Measurements from ENCODE around the gene UBE2S. TPM values are rescaled to one million over a fixed set of nuclear protein-coding genes. Genes with fewer than 3 reads are reported as not detected.
"Not testable (repeated sequence)": the region's sequence is repeated elsewhere in the genome, so short reads cannot be mapped to it uniquely, and the experiment has no call there.

UBE2S gene
- total RNA-seq = 100 to 1,000 TPM in 1 of 3 donors, 10 to 100 TPM in 2; 60.2 to 107 (median 63.9) TPM
- 30.0 TPM for total RNA-seq (2013)

- Mint-ChIP-seq H3K27ac (peak within 1 kb of the TSS; percentile 99 to 100), H3K4me1 (peaks cover 29 to 35% of the 10 kb centered on the region in 2 donors), H3K4me3 (peak within 1 kb of the TSS; percentile 98)
- H3K36me3 ChIP-seq (ENCODE audit: control insufficient read depth, insufficient read depth, low read length) = peaks cover 19% of the 10 kb centered on the region
- H3K9me3 ChIP-seq (ENCODE audit: control insufficient read depth, insufficient read depth, low read length); DNase-seq; H3K36me3 Mint-ChIP-seq; H3K27me3 ChIP-seq (ENCODE audit: control insufficient read depth, insufficient read depth, low read length); intact Hi-C loops (cut with micrococcal nuclease); ATAC-seq; H3K9me3 Mint-ChIP-seq; H3K27me3 Mint-ChIP-seq (ENCODE audit: low read depth in 2 of 2): not testable (repeated sequence)
- H3K27ac ChIP-seq (ENCODE audit: low read length) = peak within 1 kb of the TSS; percentile 99
- peak within 1 kb of the TSS; percentile 57 for H3K4me3 ChIP-seq (ENCODE audit: low read length)
- under 1% methylated on average over 36 of the region's 36 CpGs for WGBS (ENCODE audit: insufficient coverage)
- H3K4me1 ChIP-seq (ENCODE audit: control insufficient read depth, insufficient read depth, low read length) = peaks cover 24% of the 10 kb centered on the region
These were observed at the start of gene UBE2S for GRCh38 chr19:55407550-55407799. TSS of gene UBE2S (minus strand) at chr19:55407788. CDS start at chr19:55407589, 199 bp downstream.

DNA sequence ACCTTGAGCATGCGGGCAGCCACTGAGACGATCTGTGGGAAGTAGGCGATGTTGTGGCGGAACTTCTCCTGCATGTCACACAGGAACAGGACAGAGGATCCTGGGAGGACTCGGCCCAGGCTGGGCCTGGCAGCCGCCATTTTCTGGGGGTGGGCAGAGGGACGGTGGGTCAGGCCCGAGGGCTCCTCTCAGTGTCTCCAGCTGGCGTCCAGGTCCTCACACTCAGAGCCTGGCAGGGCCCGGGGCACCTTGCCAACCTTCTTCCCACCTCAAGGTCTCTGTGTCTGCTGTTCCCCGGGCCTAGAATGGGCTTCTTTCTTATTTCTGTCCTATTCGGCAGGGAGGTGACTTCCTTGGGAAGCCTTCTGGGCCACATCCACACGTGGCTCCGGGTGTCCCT lies 48.8 kb upstream of the UBE2S start:
- WGBS (ENCODE audit: insufficient coverage) = 94% methylated on average over 14 of the region's 14 CpGs
- H3K4me1 ChIP-seq (ENCODE audit: control insufficient read depth, insufficient read depth, low read length) = peaks cover 19% of the 10 kb centered on the region
- no peak for TF ChIP-seq CTCF (IDR thresholded peaks at IDR 0.05)
- no peak overlapping the region for H3K4me3 Mint-ChIP-seq
- H3K27me3 ChIP-seq (ENCODE audit: control insufficient read depth, insufficient read depth, low read length) = peaks cover 14% of the 10 kb centered on the region
- H3K9me3 ChIP-seq (ENCODE audit: control insufficient read depth, insufficient read depth, low read length) = no peaks in the 10 kb centered on the region
- H3K27me3 Mint-ChIP-seq (ENCODE audit: low read depth in 2 of 2) = peaks cover 0 to 17% of the 10 kb centered on the region in 2 donors
- H3K36me3 ChIP-seq (ENCODE audit: control insufficient read depth, insufficient read depth, low read length) = no peaks in the 10 kb centered on the region
- no peaks in the 10 kb centered on the region for H3K9me3 Mint-ChIP-seq
- H3K27ac Mint-ChIP-seq = no peak overlapping the region
- DNase-seq = no peak
- H3K4me3 ChIP-seq (ENCODE audit: low read length) = no peak overlapping the region
- no peak overlapping the region for H3K27ac ChIP-seq (ENCODE audit: low read length)
- peaks cover 12 to 23% of the 10 kb centered on the region in 2 donors for H3K4me1 Mint-ChIP-seq
- no peak for ATAC-seq
- no peaks in the 10 kb centered on the region for H3K36me3 Mint-ChIP-seq
- intact Hi-C loops (cut with micrococcal nuclease) = no loop called here

DNA sequence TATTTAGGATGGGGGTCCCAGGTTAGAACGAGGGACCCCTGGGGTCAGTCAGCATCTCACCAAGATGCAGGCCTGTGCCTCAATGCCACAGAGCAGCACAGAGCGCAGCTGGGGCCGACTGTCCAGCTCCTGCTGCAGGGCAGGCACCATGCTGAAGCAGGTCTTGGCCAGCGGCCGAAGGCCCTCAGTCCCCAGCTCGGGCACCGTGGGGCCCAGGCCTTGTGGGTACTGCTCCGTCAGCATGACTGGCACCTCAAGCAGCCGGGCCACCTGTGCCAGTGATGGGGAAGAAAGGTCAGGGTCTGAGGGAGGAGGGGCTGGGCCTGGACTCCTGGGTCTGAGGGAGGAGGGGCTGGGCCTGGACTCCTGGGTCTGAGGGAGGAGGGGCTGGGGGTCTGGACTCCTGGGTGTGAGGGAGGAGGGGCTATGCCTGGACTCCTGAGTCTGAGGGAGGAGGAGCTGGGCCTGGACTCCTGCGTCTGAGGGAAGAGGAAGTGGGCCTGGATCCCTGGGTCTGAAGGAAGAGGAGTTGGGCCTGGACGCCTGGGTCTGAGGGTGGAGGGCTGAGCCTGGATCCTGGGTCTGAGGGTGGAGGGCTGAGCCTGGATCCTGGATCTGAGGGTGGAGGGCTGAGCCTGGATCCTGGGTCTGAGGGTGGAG lies 48.1 kb upstream of the UBE2S start:
- H3K36me3 Mint-ChIP-seq = no peaks in the 10 kb centered on the region
- H3K4me3 ChIP-seq (ENCODE audit: low read length) = no peak overlapping the region
- DNase-seq (no peak), ATAC-seq (no peak)
- 76% methylated on average over 11 of the region's 11 CpGs for WGBS (ENCODE audit: insufficient coverage)
- no peak overlapping the region for H3K4me3 Mint-ChIP-seq
- H3K27me3 Mint-ChIP-seq (ENCODE audit: low read depth in 2 of 2) = peaks cover 1 to 21% of the 10 kb centered on the region in 2 donors
- H3K9me3 Mint-ChIP-seq = no peaks in the 10 kb centered on the region
- intact Hi-C loops (cut with micrococcal nuclease) = loop anchor here (2.0 kb wide), 1 partner anchor 163 kb away; no protein-coding TSS in a partner anchor
- H3K27ac Mint-ChIP-seq = no peak overlapping the region
- H3K27me3 ChIP-seq (ENCODE audit: control insufficient read depth, insufficient read depth, low read length) = peaks cover 16% of the 10 kb centered on the region
- peaks cover 12% of the 10 kb centered on the region for H3K4me1 ChIP-seq (ENCODE audit: control insufficient read depth, insufficient read depth, low read length)
- H3K9me3 ChIP-seq (ENCODE audit: control insufficient read depth, insufficient read depth, low read length) = no peaks in the 10 kb centered on the region
- no peak overlapping the region for H3K27ac ChIP-seq (ENCODE audit: low read length)
- peaks cover 10 to 21% of the 10 kb centered on the region in 2 donors for H3K4me1 Mint-ChIP-seq
- TF ChIP-seq CTCF (IDR thresholded peaks at IDR 0.05) = no peak
- H3K36me3 ChIP-seq (ENCODE audit: control insufficient read depth, insufficient read depth, low read length) = no peaks in the 10 kb centered on the region

DNA sequence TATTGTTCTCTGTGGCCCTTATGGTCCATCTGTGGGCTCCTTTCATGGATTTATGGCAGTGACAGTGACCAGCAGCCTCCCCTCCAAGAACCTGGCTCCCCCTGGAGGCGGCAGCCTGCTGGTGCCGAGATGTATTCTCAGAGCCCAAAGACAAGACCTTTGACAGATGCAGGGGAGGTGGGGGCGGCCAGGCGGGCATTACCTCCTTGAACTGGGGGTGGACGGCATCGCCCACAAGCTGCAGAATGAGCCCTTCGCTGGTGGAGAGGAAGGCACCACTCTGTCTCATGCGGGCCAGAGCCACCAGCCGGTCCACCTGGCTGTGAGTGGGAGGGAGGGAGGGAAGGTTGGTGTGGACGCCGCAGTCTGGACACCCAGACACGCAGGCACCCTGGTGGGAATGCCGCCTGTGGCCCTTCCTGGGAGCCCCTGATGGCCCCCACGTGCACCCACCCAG lies 47.2 kb upstream of the UBE2S start:
- DNase-seq (peak in 1 of 2 donors; percentile 69), ATAC-seq (peak in 1 of 3 donors; percentile 55)
- H3K27ac Mint-ChIP-seq = no peak overlapping the region
- H3K36me3 Mint-ChIP-seq = no peaks in the 10 kb centered on the region
- H3K4me1 Mint-ChIP-seq = peaks cover under 1 to 17% of the 10 kb centered on the region in 2 donors
- Histone ChIP-seq H3K4me3 (ENCODE audit: low read length) (no peak overlapping the region), H3K9me3 (ENCODE audit: control insufficient read depth, insufficient read depth, low read length) (no peaks in the 10 kb centered on the region), H3K27ac (ENCODE audit: low read length) (no peak overlapping the region), H3K36me3 (ENCODE audit: control insufficient read depth, insufficient read depth, low read length) (no peaks in the 10 kb centered on the region), H3K27me3 (ENCODE audit: control insufficient read depth, insufficient read depth, low read length) (peaks cover 20% of the 10 kb centered on the region), H3K4me1 (ENCODE audit: control insufficient read depth, insufficient read depth, low read length) (peaks cover 12% of the 10 kb centered on the region)
- intact Hi-C loops (cut with micrococcal nuclease) = loop anchor here (2.0 kb wide), 1 partner anchor 162 kb away; no protein-coding TSS in a partner anchor
- WGBS (ENCODE audit: insufficient coverage) = 78% methylated on average over 14 of the region's 14 CpGs
- H3K9me3 Mint-ChIP-seq = no peaks in the 10 kb centered on the region
- peaks cover 8 to 26% of the 10 kb centered on the region in 2 donors for H3K27me3 Mint-ChIP-seq (ENCODE audit: low read depth in 2 of 2)
- no peak overlapping the region for H3K4me3 Mint-ChIP-seq
- peak; percentile 40 for TF ChIP-seq CTCF (IDR thresholded peaks at IDR 0.05)

All from natural killer cell (primary cell).